HEK293 (cell line): ENCODE data around the gene AP1G2.

Source experiments
- CTCF ChIA-PET: fragments of 350-600 bp; formaldehyde crosslinking; extraction: SDS; loops from one replicate; lab custom pipeline; 2021; ENCODE audit warnings: antibody characterized with exemption; lab: Yijun Ruan, JAX
- POLR2A ChIA-PET: fragments of 300-600 bp; formaldehyde crosslinking; extraction: SDS; loops from one replicate; lab custom pipeline; 2020; ENCODE audit warnings: antibody characterized with exemption, inconsistent platforms; lab: Yijun Ruan, JAX
- H3K27ac ChIP-seq: fragments of 200-500 bp; sonication (Bioruptor generic); 2 replicates; pipeline ENCODE4 v1.5.1; 2014; ENCODE audit warnings: low read depth, low read length, control low read depth, inconsistent platforms; ENCODE audit errors: extremely low read depth
- H3K36me3 ChIP-seq, 2 experiments: fragments of 200-500 bp in 1 of 2; sonication (Bioruptor generic) in 1 of 2; 1 replicate in 1 of 2; 2 replicates in 1 of 2; pipeline ENCODE4 v1.5.1; 2014 to 2017; ENCODE audit warnings: inconsistent platforms in 2 of 2, low read length in 2 of 2; ENCODE audit not compliant: control insufficient read depth in 2 of 2, insufficient read depth in 1 of 2
- H3K4me1 ChIP-seq: fragments of 200-500 bp; sonication (Bioruptor generic); 2 replicates; pipeline ENCODE4 v1.5.1; 2014; ENCODE audit warnings: mild to moderate bottlenecking, low read length, inconsistent platforms; ENCODE audit not compliant: control insufficient read depth, insufficient read depth
- H3K4me3 ChIP-seq: 2 replicates; pipeline ENCODE4 v1.5.1; 2011; ENCODE audit warnings: low read depth, mild to moderate bottlenecking, control low read depth, low read length, moderate library complexity
- H3K9me3 ChIP-seq: fragments of 200-500 bp; sonication (Bioruptor generic); 2 replicates; pipeline ENCODE4 v1.5.1; 2014; ENCODE audit warnings: low read depth, low read length, inconsistent platforms; ENCODE audit not compliant: control insufficient read depth, insufficient read depth
- ELK4 ChIP-seq: IDR thresholded peaks from 2 replicates; pipeline ENCODE4 v1.6.1; 2011; ENCODE audit warnings: mild to moderate bottlenecking, low read depth, low read length, borderline replicate concordance
- GLI4 ChIP-seq: fragments of 450-650 bp; formaldehyde crosslinking; IDR thresholded peaks from 2 replicates; pipeline ENCODE4 v1.5.1; 2016; ENCODE audit warnings: missing biosample characterization, missing genetic modification characterization
- PRDM4 ChIP-seq: fragments of 450-650 bp; formaldehyde crosslinking; IDR thresholded peaks from 2 replicates; pipeline ENCODE4 v1.5.1; 2017; ENCODE audit warnings: missing biosample characterization, missing genetic modification characterization
- SP7 ChIP-seq: fragments of 450-650 bp; formaldehyde crosslinking; IDR thresholded peaks from 2 replicates; pipeline ENCODE4 v1.5.1; 2016; ENCODE audit warnings: missing biosample characterization, missing genetic modification characterization
- TCF7L2 ChIP-seq: IDR thresholded peaks from 2 replicates; pipeline ENCODE4 v1.6.1; 2011; ENCODE audit warnings: low read depth, mild to moderate bottlenecking, inconsistent platforms, low read length, moderate library complexity, borderline replicate concordance
- ZBTB20 ChIP-seq: fragments of 450-650 bp; formaldehyde crosslinking; IDR thresholded peaks from 2 replicates; pipeline ENCODE4 v1.5.1; 2016; ENCODE audit warnings: missing biosample characterization, missing genetic modification characterization
- ZBTB44 ChIP-seq: fragments of 450-650 bp; IDR thresholded peaks from 2 replicates; pipeline ENCODE4 v1.5.1; 2018; ENCODE audit warnings: missing biosample characterization, mild to moderate bottlenecking, missing genetic modification characterization
- ZBTB8A ChIP-seq: fragments of 450-650 bp; formaldehyde crosslinking; IDR thresholded peaks from 2 replicates; pipeline ENCODE4 v1.5.1; 2016; ENCODE audit warnings: missing biosample characterization, missing genetic modification characterization
- ZNF148 ChIP-seq: fragments of 450-650 bp; formaldehyde crosslinking; IDR thresholded peaks from 2 replicates; pipeline ENCODE4 v1.5.0; 2017; ENCODE audit warnings: missing biosample characterization, missing genetic modification characterization, borderline replicate concordance
- ZNF155 ChIP-seq: fragments of 450-650 bp; formaldehyde crosslinking; IDR thresholded peaks from 2 replicates; pipeline ENCODE4 v1.5.1; 2016; ENCODE audit warnings: missing biosample characterization, missing genetic modification characterization
- ZNF157 ChIP-seq: fragments of 450-650 bp; formaldehyde crosslinking; IDR thresholded peaks from 2 replicates; pipeline ENCODE4 v1.5.1; 2016; ENCODE audit warnings: missing biosample characterization, missing genetic modification characterization
- ZNF174 ChIP-seq: fragments of 450-650 bp; formaldehyde crosslinking; IDR thresholded peaks from 2 replicates; pipeline ENCODE4 v1.5.0; 2017; ENCODE audit warnings: missing biosample characterization, mild to moderate bottlenecking, missing genetic modification characterization
- ZNF211 ChIP-seq: fragments of 450-650 bp; formaldehyde crosslinking; IDR thresholded peaks from 2 replicates; pipeline ENCODE4 v1.5.1; 2016; ENCODE audit warnings: low read depth, missing biosample characterization, missing genetic modification characterization
- ZNF239 ChIP-seq: fragments of 450-650 bp; formaldehyde crosslinking; IDR thresholded peaks from 2 replicates; pipeline ENCODE4 v1.5.1; 2016; ENCODE audit warnings: missing biosample characterization, missing genetic modification characterization
- ZNF37A ChIP-seq: fragments of 450-650 bp; IDR thresholded peaks from 2 replicates; pipeline ENCODE4 v1.5.1; 2018; ENCODE audit warnings: missing biosample characterization, missing genetic modification characterization
- ZNF391 ChIP-seq: fragments of 450-650 bp; formaldehyde crosslinking; IDR thresholded peaks from 2 replicates; pipeline ENCODE4 v1.5.1; 2016; ENCODE audit warnings: low read depth, missing biosample characterization, missing genetic modification characterization, borderline replicate concordance
- ZNF398 ChIP-seq: fragments of 450-650 bp; formaldehyde crosslinking; IDR thresholded peaks from 2 replicates; pipeline ENCODE4 v1.5.1; 2017; ENCODE audit warnings: missing biosample characterization, missing genetic modification characterization
- ZNF629 ChIP-seq: fragments of 450-650 bp; formaldehyde crosslinking; IDR thresholded peaks from 2 replicates; pipeline ENCODE4 v1.5.1; 2017; ENCODE audit warnings: missing biosample characterization, missing genetic modification characterization
- ZNF658 ChIP-seq: fragments of 450-650 bp; formaldehyde crosslinking; IDR thresholded peaks from 2 replicates; pipeline ENCODE4; 2016; ENCODE audit warnings: missing biosample characterization, missing genetic modification characterization
- ZSCAN4 ChIP-seq: fragments of 450-650 bp; formaldehyde crosslinking; IDR thresholded peaks from 2 replicates; pipeline ENCODE4 v1.5.1; 2017; ENCODE audit warnings: missing biosample characterization, missing genetic modification characterization

Gene AP1G2

GRCh38 chr14:23604148-23604547 is 36.6 kb upstream of the AP1G2 start:
- no peaks in the 10 kb centered on the region for H3K4me1 ChIP-seq
- H3K9me3 ChIP-seq: no peaks in the 10 kb centered on the region
- CTCF ChIA-PET: interaction anchor here (0.6 kb wide), 1 partner anchor 326 kb away, joined by 6 read pairs; no protein-coding TSS in a partner anchor
- no peak overlapping the region for H3K27ac ChIP-seq
- POLR2A ChIA-PET: no interaction called here
- no peak overlapping the region for H3K4me3 ChIP-seq
- TF ChIP-seq ZNF148 (tag by site-specific recombination) (no peak), ZNF155 (tag by site-specific recombination) (no peak), ZNF174 (tag by site-specific recombination) (no peak), ZNF391 (no peak), ZNF37A (no peak), ZNF211 (tag by site-specific recombination) (no peak)
- TF ChIP-seq, all 188 proteins: peak for 0
- H3K36me3 ChIP-seq: no peaks in the 10 kb centered on the region

- no peak overlapping the region for H3K27ac ChIP-seq
- ChIA-PET POLR2A (no interaction called here), CTCF (interaction anchor here (0.6 kb wide), 1 partner anchor 25 kb away, joined by 3 read pairs; the partner anchor contains the start of gene JPH4)
- TF ChIP-seq GLI4 (tag by site-specific recombination): no peak
- TF ChIP-seq ZBTB20 (tag by site-specific recombination): no peak
- no peak for TF ChIP-seq SP7 (tag by site-specific recombination)
- TF ChIP-seq ZNF239 (tag by site-specific recombination): no peak
- TF ChIP-seq ZNF398 (tag by site-specific recombination): no peak
- TF ChIP-seq ELK4: no peak
- no peak for TF ChIP-seq ZNF658
- no peak for TF ChIP-seq ZNF157 (tag by site-specific recombination)
- TF ChIP-seq TCF7L2: no peak
- TF ChIP-seq ZSCAN4 (tag by site-specific recombination): no peak
- TF ChIP-seq ZNF629: no peak
- no peak for TF ChIP-seq ZBTB44 (tag by site-specific recombination)
- TF ChIP-seq ZBTB8A (tag by site-specific recombination): no peak
- no peak for TF ChIP-seq PRDM4 (tag by site-specific recombination)
- H3K9me3 ChIP-seq: no peaks in the 10 kb centered on the region
- no peaks in the 10 kb centered on the region for H3K4me1 ChIP-seq
- no peaks in the 10 kb centered on the region for H3K36me3 ChIP-seq
- no peak overlapping the region for H3K4me3 ChIP-seq
These were observed 35.5 kb upstream of the AP1G2 start for GRCh38 chr14:23603103-23603502.
